Peyer's patch (tissue), 4 donors: ENCODE results near the gene XYLT1. TPM values are rescaled to one million over a fixed set of nuclear protein-coding genes. Genes with fewer than 3 reads are reported as not detected.

Experiments
- DNase-seq, 3 donors: peaks; one replicate each; pipeline ENCODE4 v3.0.0-alpha.2; 2017 to 2019
- H3K27ac ChIP-seq, 4 donors: fragments of 200-600 bp; sonication (generic); one replicate each; pipeline ENCODE4 v1.5.1; 2016 to 2019
- H3K27me3 ChIP-seq, 2 donors: fragments of 200-600 bp; sonication (generic); one replicate each; pipeline ENCODE4 v1.5.1; 2019
- H3K36me3 ChIP-seq, 3 donors: fragments of 200-600 bp; sonication (generic); one replicate each; pipeline ENCODE4 v1.5.1; 2016 to 2019
- H3K4me1 ChIP-seq, 4 donors: fragments of 200-600 bp; sonication (generic); one replicate each; pipeline ENCODE4 v1.5.1; 2016 to 2019
- H3K4me3 ChIP-seq, 4 donors: fragments of 200-600 bp; sonication (generic); 1 replicate in 3 of 4; 2 replicates in 1 of 4; pipeline ENCODE4 v1.5.1; 2016 to 2019; ENCODE audit warnings: mild to moderate bottlenecking in 1 of 4
- H3K9me3 ChIP-seq, 4 donors: fragments of 200-600 bp; sonication (generic); one replicate each; pipeline ENCODE4 v1.5.1; 2016 to 2019; ENCODE audit warnings: mild to moderate bottlenecking in 1 of 4
- POLR2A ChIP-seq, 2 donors: fragments of 450-650 bp; IDR thresholded peaks; one replicate each; pipeline ENCODE4 v1.5.1; 2017; ENCODE audit warnings: antibody characterized with exemption in 2 of 2, mild to moderate bottlenecking in 2 of 2, moderate library complexity in 2 of 2
- total RNA-seq, 4 donors: library from RNA; depleted of rRNA; stranded (reverse); fragments of >200 nt; gene quantifications; one replicate each; pipeline ENCODE4 v1.1.0, GENCODE V29; 2016
- TF ChIP-seq, protein P1 (sequence below), 6 experiments: fragments of 450-650 bp in 4 of 6; fragments of 200-600 bp in 2 of 6; sonication (generic) in 1 of 6; IDR thresholded peaks; one replicate each; pipeline ENCODE4 v1.5.1; 2017 to 2019; ENCODE audit warnings: antibody characterized with exemption in 6 of 6, mild to moderate bottlenecking in 3 of 6, moderate library complexity in 1 of 6

XYLT1 gene
- total RNA-seq, 4 donors from 2014 or later, result 18.7 to 42.1 (median 37.7) TPM

- H3K27me3 ChIP-seq, result no peaks in the 10 kb centered on the region
- peaks cover 0 to 46% (median 0%) of the 10 kb centered on the region in 3 donors for H3K36me3 ChIP-seq
- no peak for DNase-seq
- H3K4me3 ChIP-seq, result no peak overlapping the region
- H3K27ac ChIP-seq, result no peak overlapping the region
- no peak for TF ChIP-seq POLR2A (IDR thresholded peaks at IDR 0.05)
- TF ChIP-seq, protein P1, sequence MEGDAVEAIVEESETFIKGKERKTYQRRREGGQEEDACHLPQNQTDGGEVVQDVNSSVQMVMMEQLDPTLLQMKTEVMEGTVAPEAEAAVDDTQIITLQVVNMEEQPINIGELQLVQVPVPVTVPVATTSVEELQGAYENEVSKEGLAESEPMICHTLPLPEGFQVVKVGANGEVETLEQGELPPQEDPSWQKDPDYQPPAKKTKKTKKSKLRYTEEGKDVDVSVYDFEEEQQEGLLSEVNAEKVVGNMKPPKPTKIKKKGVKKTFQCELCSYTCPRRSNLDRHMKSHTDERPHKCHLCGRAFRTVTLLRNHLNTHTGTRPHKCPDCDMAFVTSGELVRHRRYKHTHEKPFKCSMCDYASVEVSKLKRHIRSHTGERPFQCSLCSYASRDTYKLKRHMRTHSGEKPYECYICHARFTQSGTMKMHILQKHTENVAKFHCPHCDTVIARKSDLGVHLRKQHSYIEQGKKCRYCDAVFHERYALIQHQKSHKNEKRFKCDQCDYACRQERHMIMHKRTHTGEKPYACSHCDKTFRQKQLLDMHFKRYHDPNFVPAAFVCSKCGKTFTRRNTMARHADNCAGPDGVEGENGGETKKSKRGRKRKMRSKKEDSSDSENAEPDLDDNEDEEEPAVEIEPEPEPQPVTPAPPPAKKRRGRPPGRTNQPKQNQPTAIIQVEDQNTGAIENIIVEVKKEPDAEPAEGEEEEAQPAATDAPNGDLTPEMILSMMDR (IDR thresholded peaks at IDR 0.05), result no peak
- no peaks in the 10 kb centered on the region for H3K9me3 ChIP-seq
- no peaks in the 10 kb centered on the region for H3K4me1 ChIP-seq
These were observed 339.4 kb downstream of the XYLT1 start for GRCh38 chr16:17131351-17131750.

DNA sequence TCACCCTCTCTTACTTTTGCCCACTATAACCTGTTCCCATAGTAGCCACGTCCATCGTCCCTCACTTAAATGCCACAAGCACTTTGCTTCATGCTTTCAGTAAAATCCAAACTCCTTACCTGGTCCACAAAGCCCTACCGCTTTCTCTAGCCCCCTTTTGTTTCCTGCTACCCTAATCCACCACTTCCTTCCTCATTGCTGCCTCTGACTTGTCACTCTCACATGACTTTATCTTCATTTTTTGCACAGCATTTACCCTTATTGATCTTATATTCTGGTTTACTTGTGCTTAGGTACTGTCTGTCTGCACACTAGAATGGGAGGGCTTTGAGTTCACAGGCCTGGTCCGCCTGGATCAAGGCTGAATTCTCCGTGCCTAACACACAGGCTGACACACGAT lies 340.0 kb downstream of the XYLT1 start:
- peaks cover 0 to 46% (median 0%) of the 10 kb centered on the region in 3 donors for H3K36me3 ChIP-seq

GRCh38 chr16:17129971-17130370 lies 340.8 kb downstream of the XYLT1 start:
- Histone ChIP-seq H3K27ac (no peak overlapping the region), H3K36me3 (peaks cover 0 to 52% (median 0%) of the 10 kb centered on the region in 3 donors), H3K27me3 (no peaks in the 10 kb centered on the region), H3K4me3 (no peak overlapping the region), H3K4me1 (no peaks in the 10 kb centered on the region), H3K9me3 (no peaks in the 10 kb centered on the region)
- DNase-seq, result no peak
- TF ChIP-seq, protein P1 (IDR thresholded peaks at IDR 0.05), result no peak

More for the DNA sequence above, 340.0 kb downstream of the XYLT1 start:
- Histone ChIP-seq H3K4me3 (no peak overlapping the region), H3K27ac (no peak overlapping the region), H3K4me1 (no peaks in the 10 kb centered on the region), H3K9me3 (no peaks in the 10 kb centered on the region), H3K27me3 (no peaks in the 10 kb centered on the region)
- no peak for DNase-seq
- TF ChIP-seq, protein P1 (IDR thresholded peaks at IDR 0.05), result no peak
- no peak for TF ChIP-seq POLR2A (IDR thresholded peaks at IDR 0.05)

DNA sequence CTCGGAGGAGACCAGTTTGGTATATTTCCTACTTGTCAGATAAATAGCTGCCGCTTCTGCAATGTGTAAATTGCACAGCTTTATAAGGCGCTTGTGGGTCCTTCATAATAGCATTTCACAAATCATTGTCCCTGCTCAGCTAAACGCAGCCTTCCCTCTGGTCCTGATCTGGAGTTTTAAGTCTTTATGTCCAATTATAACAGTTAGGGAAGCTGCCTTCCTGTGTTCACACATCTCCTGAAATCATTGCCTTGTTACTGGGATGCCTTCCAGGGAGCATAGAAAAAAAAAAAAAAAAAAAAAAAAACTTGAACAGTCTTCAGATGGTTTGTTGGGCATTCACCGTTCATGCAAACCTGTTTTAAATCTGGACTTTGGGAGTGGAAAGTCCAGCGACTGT lies 342.0 kb downstream of the XYLT1 start:
- H3K27me3 ChIP-seq, result no peaks in the 10 kb centered on the region
- H3K4me3 ChIP-seq, result no peak overlapping the region
- no peak overlapping the region for H3K27ac ChIP-seq
- TF ChIP-seq POLR2A (IDR thresholded peaks at IDR 0.05), result no peak
- TF ChIP-seq, protein P1 (IDR thresholded peaks at IDR 0.05), result no peak
- peaks cover 0 to 43% (median 0%) of the 10 kb centered on the region in 3 donors for H3K36me3 ChIP-seq
- no peaks in the 10 kb centered on the region for H3K4me1 ChIP-seq
- DNase-seq, result no peak
- no peaks in the 10 kb centered on the region for H3K9me3 ChIP-seq

- no peak for DNase-seq
- H3K4me1 ChIP-seq, result no peaks in the 10 kb centered on the region
- H3K9me3 ChIP-seq, result no peaks in the 10 kb centered on the region
- H3K4me3 ChIP-seq, result no peak overlapping the region
- no peak overlapping the region for H3K27ac ChIP-seq
- TF ChIP-seq, protein P1 (IDR thresholded peaks at IDR 0.05), result no peak
- no peak for TF ChIP-seq POLR2A (IDR thresholded peaks at IDR 0.05)
- peaks cover 0 to 30% (median 0%) of the 10 kb centered on the region in 3 donors for H3K36me3 ChIP-seq
- no peaks in the 10 kb centered on the region for H3K27me3 ChIP-seq
These were observed 344.6 kb downstream of the XYLT1 start for GRCh38 chr16:17126156-17126555.

DNA sequence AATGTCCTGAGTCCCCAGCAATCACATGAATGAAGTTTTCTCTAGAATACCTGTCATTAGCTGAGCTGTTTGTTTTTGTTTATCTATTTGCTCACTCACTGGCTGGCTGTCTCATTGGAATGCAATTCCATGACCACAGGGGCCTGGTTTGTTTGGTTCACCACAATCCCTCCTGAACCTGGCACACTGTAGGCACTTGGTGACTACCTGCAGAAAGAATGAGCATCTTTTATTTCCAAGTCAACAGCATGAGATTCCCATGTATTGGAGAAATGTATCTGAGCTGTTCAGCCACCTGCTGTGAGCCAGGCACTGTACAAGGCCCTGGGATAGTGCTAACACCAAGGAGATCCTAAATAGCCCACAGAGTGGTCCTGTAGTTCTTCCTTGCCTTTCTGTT lies 345.1 kb downstream of the XYLT1 start:
- no peaks in the 10 kb centered on the region for H3K4me1 ChIP-seq
- no peaks in the 10 kb centered on the region for H3K9me3 ChIP-seq
- no peak overlapping the region for H3K27ac ChIP-seq
- TF ChIP-seq, protein P1 (IDR thresholded peaks at IDR 0.05), result no peak
- TF ChIP-seq POLR2A (IDR thresholded peaks at IDR 0.05), result no peak
- no peak for DNase-seq
- peaks cover 0 to 30% (median 0%) of the 10 kb centered on the region in 3 donors for H3K36me3 ChIP-seq
- no peak overlapping the region for H3K4me3 ChIP-seq
- H3K27me3 ChIP-seq, result no peaks in the 10 kb centered on the region
